ENCODE measurements around the gene RECQL5.
"Not testable (repeated sequence)": the region's sequence is repeated elsewhere in the genome, so short reads cannot be mapped to it uniquely, and the experiment has no call there.

RECQL5 gene

GRCh38 chr17:75595920-75596313 lies 71.0 kb downstream of the RECQL5 start:
- no peak for DNase-seq (ENCODE audit: low read depth in 1 of 2, low spot score in 1 of 2)

- no peak for DNase-seq (ENCODE audit: low read depth in 1 of 2, low spot score in 1 of 2)
Observed at GRCh38 chr17:75595284-75595919, 71.6 kb downstream of the RECQL5 start.

GRCh38 chr17:75594499-75595283 lies 72.3 kb downstream of the RECQL5 start:
- no peak for DNase-seq (ENCODE audit: low read depth in 1 of 2, low spot score in 1 of 2)

GRCh38 chr17:75593430-75593829 lies 73.5 kb downstream of the RECQL5 start:
- DNase-seq (ENCODE audit: low read depth in 1 of 2, low spot score in 1 of 2), result not testable (repeated sequence)

GRCh38 chr17:75592348-75593020 lies 74.5 kb downstream of the RECQL5 start:
- no peak for DNase-seq (ENCODE audit: low read depth in 1 of 2, low spot score in 1 of 2)

- no peak for DNase-seq (ENCODE audit: low read depth in 1 of 2, low spot score in 1 of 2)
Observed at GRCh38 chr17:75591722-75592302, 75.1 kb downstream of the RECQL5 start.

- no peak for DNase-seq (ENCODE audit: low read depth in 1 of 2, low spot score in 1 of 2)
Observed at GRCh38 chr17:75590849-75591721, 75.9 kb downstream of the RECQL5 start.

GRCh38 chr17:75590314-75590761 lies 76.6 kb downstream of the RECQL5 start:
- DNase-seq (ENCODE audit: low read depth in 1 of 2, low spot score in 1 of 2), result no peak

GRCh38 chr17:75589919-75590303 lies 77.0 kb downstream of the RECQL5 start:
- DNase-seq (ENCODE audit: low read depth in 1 of 2, low spot score in 1 of 2), result no peak

- DNase-seq (ENCODE audit: low read depth in 1 of 2, low spot score in 1 of 2), result peak; percentile 89 to 98
Observed at GRCh38 chr17:75589012-75589918, 77.7 kb downstream of the RECQL5 start.

- no peak for DNase-seq (ENCODE audit: low read depth in 1 of 2, low spot score in 1 of 2)
Observed at GRCh38 chr17:75588596-75589011, 78.3 kb downstream of the RECQL5 start.

GRCh38 chr17:75587675-75588595 lies 79.0 kb downstream of the RECQL5 start, which contains the start of gene MYO15B:
Gene MYO15B (plus strand): TSS chr17:75587800. CDS start chr17:75588058, 258 bp downstream.
- peak; percentile 27 to 42 for DNase-seq (ENCODE audit: low read depth in 1 of 2, low spot score in 1 of 2)

- no peak for DNase-seq (ENCODE audit: low read depth in 1 of 2, low spot score in 1 of 2)
Observed at GRCh38 chr17:75584849-75585175, 82.1 kb downstream of the RECQL5 start.

GRCh38 chr17:75583197-75583596 lies 83.8 kb downstream of the RECQL5 start:
- not testable (repeated sequence) for DNase-seq (ENCODE audit: low read depth in 1 of 2, low spot score in 1 of 2)

GRCh38 chr17:75581121-75581725 lies 85.7 kb downstream of the RECQL5 start:
- not testable (repeated sequence) for DNase-seq (ENCODE audit: low read depth in 1 of 2, low spot score in 1 of 2)

Data from activated T-helper 1 cell treated with anti-CD3 and anti-CD28 coated beads, Interleukin-2, amount 50 U/mL, for 16 hours (primary cell).